GM10266 (cell line): ENCODE measurements around the gene LMTK2.

ENCODE experiments used
- DNase-seq: peaks from one replicate; pipeline ENCODE4 v3.0.0; 2012; ENCODE audit errors: extremely low spot score
- CTCF ChIP-seq: IDR thresholded peaks from 2 replicates; pipeline ENCODE4 v1.5.1; 2012; ENCODE audit warnings: mild to moderate bottlenecking, low read depth; ENCODE audit not compliant: control insufficient read depth, insufficient read depth; ENCODE audit errors: missing control alignments

The LMTK2 gene

GRCh38 chr7:98106647-98107312 lies at the start of gene LMTK2:
LMTK2 (plus strand) TSS chr7:98106862; CDS start chr7:98107178, 316 bp downstream.
- DNase-seq: peak; percentile 97
- TF ChIP-seq CTCF: peak; percentile 95

- TF ChIP-seq CTCF: no peak
- DNase-seq: no peak
Observed at GRCh38 chr7:98057157-98057556, 49.5 kb upstream of the LMTK2 start.

GRCh38 chr7:98058186-98058585 lies 48.5 kb upstream of the LMTK2 start:
- TF ChIP-seq CTCF: no peak
- no peak for DNase-seq

- no peak for TF ChIP-seq CTCF
- DNase-seq: no peak
Observed at GRCh38 chr7:98064233-98064632, 42.4 kb upstream of the LMTK2 start.

GRCh38 chr7:98066208-98066607 lies 40.5 kb upstream of the LMTK2 start:
- no peak for TF ChIP-seq CTCF
- DNase-seq: no peak

- no peak for DNase-seq
- no peak for TF ChIP-seq CTCF
Observed at GRCh38 chr7:98066934-98067507, 39.6 kb upstream of the LMTK2 start.

GRCh38 chr7:98073047-98073446 lies 33.6 kb upstream of the LMTK2 start:
- no peak for TF ChIP-seq CTCF
- no peak for DNase-seq
